ENCODE data around the gene MAPT.
"Not testable (repeated sequence)": the region's sequence is repeated elsewhere in the genome, so short reads cannot be mapped to it uniquely, and the experiment has no call there.

DNA sequence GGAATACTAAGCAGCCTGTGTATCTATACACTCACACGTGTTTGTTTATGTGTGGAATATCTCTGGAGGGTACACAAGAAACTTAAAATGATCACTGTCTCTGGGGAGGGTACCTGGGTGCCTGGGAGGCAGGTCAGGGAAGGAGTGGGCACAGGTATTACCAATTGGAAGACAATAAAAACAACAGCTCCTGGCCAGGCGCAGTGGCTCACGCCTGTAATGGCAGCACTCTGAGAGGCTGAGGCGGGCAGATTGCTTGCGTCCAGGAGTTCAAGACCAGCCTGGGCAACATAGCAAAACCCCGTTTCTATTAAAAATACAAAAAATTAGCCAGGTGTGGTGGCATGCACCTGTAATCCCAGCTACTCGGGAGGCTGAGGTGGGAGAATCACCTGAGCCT is 129.0 kb downstream of the MAPT start:
- not testable (repeated sequence) for TF ChIP-seq MXI1 (IDR thresholded peaks at IDR 0.05; ENCODE audit: borderline replicate concordance, low read depth, low read length); POLR2A (IDR thresholded peaks at IDR 0.05; ENCODE audit: low read depth, low read length)
- TF ChIP-seq, protein P1, sequence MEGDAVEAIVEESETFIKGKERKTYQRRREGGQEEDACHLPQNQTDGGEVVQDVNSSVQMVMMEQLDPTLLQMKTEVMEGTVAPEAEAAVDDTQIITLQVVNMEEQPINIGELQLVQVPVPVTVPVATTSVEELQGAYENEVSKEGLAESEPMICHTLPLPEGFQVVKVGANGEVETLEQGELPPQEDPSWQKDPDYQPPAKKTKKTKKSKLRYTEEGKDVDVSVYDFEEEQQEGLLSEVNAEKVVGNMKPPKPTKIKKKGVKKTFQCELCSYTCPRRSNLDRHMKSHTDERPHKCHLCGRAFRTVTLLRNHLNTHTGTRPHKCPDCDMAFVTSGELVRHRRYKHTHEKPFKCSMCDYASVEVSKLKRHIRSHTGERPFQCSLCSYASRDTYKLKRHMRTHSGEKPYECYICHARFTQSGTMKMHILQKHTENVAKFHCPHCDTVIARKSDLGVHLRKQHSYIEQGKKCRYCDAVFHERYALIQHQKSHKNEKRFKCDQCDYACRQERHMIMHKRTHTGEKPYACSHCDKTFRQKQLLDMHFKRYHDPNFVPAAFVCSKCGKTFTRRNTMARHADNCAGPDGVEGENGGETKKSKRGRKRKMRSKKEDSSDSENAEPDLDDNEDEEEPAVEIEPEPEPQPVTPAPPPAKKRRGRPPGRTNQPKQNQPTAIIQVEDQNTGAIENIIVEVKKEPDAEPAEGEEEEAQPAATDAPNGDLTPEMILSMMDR (conservative IDR thresholded peaks at IDR 0.05; ENCODE audit: low read depth, low read length) = not testable (repeated sequence)
- TF ChIP-seq, protein P2, sequence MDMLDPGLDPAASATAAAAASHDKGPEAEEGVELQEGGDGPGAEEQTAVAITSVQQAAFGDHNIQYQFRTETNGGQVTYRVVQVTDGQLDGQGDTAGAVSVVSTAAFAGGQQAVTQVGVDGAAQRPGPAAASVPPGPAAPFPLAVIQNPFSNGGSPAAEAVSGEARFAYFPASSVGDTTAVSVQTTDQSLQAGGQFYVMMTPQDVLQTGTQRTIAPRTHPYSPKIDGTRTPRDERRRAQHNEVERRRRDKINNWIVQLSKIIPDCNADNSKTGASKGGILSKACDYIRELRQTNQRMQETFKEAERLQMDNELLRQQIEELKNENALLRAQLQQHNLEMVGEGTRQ (IDR thresholded peaks at IDR 0.05; ENCODE audit: low read depth, low read length) = not testable (repeated sequence)
- TF ChIP-seq, protein P3, sequence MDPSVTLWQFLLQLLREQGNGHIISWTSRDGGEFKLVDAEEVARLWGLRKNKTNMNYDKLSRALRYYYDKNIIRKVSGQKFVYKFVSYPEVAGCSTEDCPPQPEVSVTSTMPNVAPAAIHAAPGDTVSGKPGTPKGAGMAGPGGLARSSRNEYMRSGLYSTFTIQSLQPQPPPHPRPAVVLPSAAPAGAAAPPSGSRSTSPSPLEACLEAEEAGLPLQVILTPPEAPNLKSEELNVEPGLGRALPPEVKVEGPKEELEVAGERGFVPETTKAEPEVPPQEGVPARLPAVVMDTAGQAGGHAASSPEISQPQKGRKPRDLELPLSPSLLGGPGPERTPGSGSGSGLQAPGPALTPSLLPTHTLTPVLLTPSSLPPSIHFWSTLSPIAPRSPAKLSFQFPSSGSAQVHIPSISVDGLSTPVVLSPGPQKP (IDR thresholded peaks at IDR 0.05; ENCODE audit: borderline replicate concordance, low read depth, low read length) = not testable (repeated sequence)

Data from IMR-90 (cell line).